HepG2 (cell line): ENCODE results near the gene ATRIP. TPM values are rescaled to one million over a fixed set of nuclear protein-coding genes. Genes with fewer than 3 reads are reported as not detected.
A peak's percentile ranks its signal among the peaks of the same experiment; 100 is the strongest.

Source experiments
- ATAC-seq: fragments of 200-7000 bp; cut with Tn5 transposase; 3 replicates; pipeline ENCODE4 v1.9.1; 2020; ENCODE audit warnings: mild to moderate bottlenecking, moderate library complexity
- BruUV-seq: library from RNA; stranded (reverse); fragments of 400-500 nt; replicated peaks from 2 replicates; lab custom pipeline; 2021; lab: Mats Ljungman, UMichigan
- CTCF ChIA-PET: fragments of 300-600 bp; formaldehyde crosslinking; extraction: SDS; loops from one replicate; lab custom pipeline; 2021; ENCODE audit warnings: low total read pairs, inconsistent platforms, low intra/inter-chr PET ratio; lab: Yijun Ruan, JAX
- POLR2A ChIA-PET: fragments of 350-600 bp; sonication (Branson Sonifier 250); formaldehyde crosslinking; loops from one replicate; lab custom pipeline; 2020; ENCODE audit warnings: antibody characterized with exemption, inconsistent platforms; lab: Yijun Ruan, JAX
- DNase-seq: peaks from one replicate; pipeline ENCODE4 v3.0.0-alpha.2; 2015; ENCODE audit warnings: low spot score
- FAIRE-seq: peaks from 3 replicates; lab custom pipeline; 2011; peaks lifted over from hg19 to GRCh38; lab: Jason Lieb, UNC
- H2AFZ ChIP-seq: one replicate; pipeline ENCODE4 v1.6.1; 2011; ENCODE audit warnings: low read length, inconsistent platforms
- H3K27ac ChIP-seq: fragments of 300-600 bp; 3 replicates; pipeline ENCODE4 v1.8.0; 2011; ENCODE audit warnings: mixed run types, mild to moderate bottlenecking, mixed read lengths, low read length, inconsistent platforms; ENCODE audit not compliant: insufficient read depth; ENCODE audit errors: extremely low read length
- H3K27me3 ChIP-seq, 2 experiments: fragments of 200-600 bp in 1 of 2; 2 replicates in 1 of 2; 3 replicates in 1 of 2; pipeline versions ENCODE4 v1.6.0 to v1.8.0; 2011; ENCODE audit warnings: low read length in 2 of 2, mild to moderate bottlenecking in 2 of 2, moderate library complexity in 2 of 2, inconsistent platforms in 1 of 2; ENCODE audit not compliant: insufficient read depth in 2 of 2, control insufficient read depth in 1 of 2
- H3K36me3 ChIP-seq, 2 experiments: fragments of 200-600 bp in 1 of 2; replicated peaks in 1 of 2; 2 replicates in 1 of 2; 3 replicates in 1 of 2; pipeline versions ENCODE4 v1.5.1 to v1.8.0; 2011; ENCODE audit warnings: low read length in 2 of 2, inconsistent platforms in 1 of 2; ENCODE audit not compliant: insufficient read depth in 2 of 2, control insufficient read depth in 1 of 2
- H3K4me1 ChIP-seq: 2 replicates; pipeline ENCODE4 v1.5.1; 2012; ENCODE audit warnings: low read length, inconsistent platforms; ENCODE audit not compliant: insufficient read depth
- H3K4me2 ChIP-seq: 2 replicates; pipeline ENCODE4 v1.6.0; 2011; ENCODE audit warnings: low read depth, low read length, inconsistent platforms
- H3K4me3 ChIP-seq, 3 experiments: fragments of 200-600 bp in 1 of 3; sonication (generic), shearing (Covaris generic) in 1 of 3; replicated peaks in 1 of 3; 2 replicates each; pipeline ENCODE4 v1.5.1; 2011 to 2016; ENCODE audit warnings: low read length in 3 of 3, inconsistent platforms in 2 of 3, low read depth in 2 of 3, mild to moderate bottlenecking in 2 of 3, control low read depth in 1 of 3, mixed read lengths in 1 of 3; ENCODE audit not compliant: insufficient read depth in 1 of 3
- H3K79me2 ChIP-seq: one replicate; pipeline ENCODE4 v1.6.1; 2011; ENCODE audit warnings: low read length, inconsistent platforms; ENCODE audit not compliant: insufficient read depth
- H3K9ac ChIP-seq: 2 replicates; pipeline ENCODE4 v1.6.0; 2011; ENCODE audit warnings: mild to moderate bottlenecking, low read depth, low read length, inconsistent platforms; ENCODE audit not compliant: insufficient read depth
- H3K9me3 ChIP-seq: 2 replicates; pipeline ENCODE4 v1.5.1; 2012; ENCODE audit warnings: mild to moderate bottlenecking, low read length
- H4K20me1 ChIP-seq: 2 replicates; pipeline ENCODE4 v1.6.0; 2011; ENCODE audit warnings: inconsistent platforms, mild to moderate bottlenecking, low read length, moderate library complexity; ENCODE audit not compliant: insufficient read depth
- AGO2 ChIP-seq: fragments of 200-400 bp; formaldehyde crosslinking; optimal IDR thresholded peaks from 2 replicates; pipeline ENCODE3; 2017; ENCODE audit warnings: mild to moderate bottlenecking, low read depth, low read length, moderate library complexity
- FOXJ3 ChIP-seq: sonication (generic); formaldehyde crosslinking; IDR thresholded peaks from 2 replicates; pipeline ENCODE4 v1.4.0; 2020; ENCODE audit warnings: missing genetic modification reagents, mild to moderate bottlenecking, borderline replicate concordance
- FOXO4 ChIP-seq: sonication (generic); formaldehyde crosslinking; conservative IDR thresholded peaks from 2 replicates; pipeline ENCODE4 v1.8.1; 2023; ENCODE audit warnings: missing genetic modification reagents
- HHEX ChIP-seq: IDR thresholded peaks from 2 replicates; pipeline ENCODE4 v1.6.1; 2016; ENCODE audit warnings: control low read depth
- MED1 ChIP-seq: sonication (generic); formaldehyde crosslinking; IDR thresholded peaks from 2 replicates; pipeline ENCODE4 v1.4.0; 2020; ENCODE audit warnings: missing genetic modification reagents
- POLR2AphosphoS5 ChIP-seq: IDR thresholded peaks from 2 replicates; pipeline ENCODE4 v1.6.1; 2012; ENCODE audit warnings: low read depth, low read length
- POLR2G ChIP-seq: fragments of 200-400 bp; formaldehyde crosslinking; IDR thresholded peaks from 2 replicates; pipeline ENCODE4 v1.6.1; 2018; ENCODE audit warnings: mild to moderate bottlenecking, low read depth, low read length, moderate library complexity
- RBM39 ChIP-seq: fragments of 200-400 bp; formaldehyde crosslinking; IDR thresholded peaks from one replicate; pipeline ENCODE4 v1.6.1; 2018; ENCODE audit warnings: antibody characterized with exemption, mild to moderate bottlenecking, low read depth, low read length; ENCODE audit not compliant: poor library complexity, severe bottlenecking
- RXRB ChIP-seq: IDR thresholded peaks from 2 replicates; pipeline ENCODE4 v1.6.1; 2016; ENCODE audit warnings: borderline replicate concordance, missing genetic modification reagents, missing compliant biosample characterization
- SKI ChIP-seq: fragments of 450-650 bp; IDR thresholded peaks from one replicate; pipeline ENCODE4 v1.6.1; 2018; ENCODE audit warnings: mild to moderate bottlenecking; ENCODE audit not compliant: partially characterized antibody
- SSRP1 ChIP-seq: IDR thresholded peaks from 2 replicates; pipeline ENCODE4 v1.6.1; 2016; ENCODE audit warnings: control low read depth
- YY1 ChIP-seq: IDR thresholded peaks from 2 replicates; pipeline ENCODE4 v1.6.1; 2011; ENCODE audit warnings: low read length, low read depth, moderate library complexity, mild to moderate bottlenecking; ENCODE audit not compliant: insufficient read depth, insufficient replicate concordance
- ZFP36L1 ChIP-seq: sonication (generic); formaldehyde crosslinking; IDR thresholded peaks from 2 replicates; pipeline ENCODE4 v1.8.0; 2022; ENCODE audit warnings: mild to moderate bottlenecking, missing genetic modification reagents, moderate library complexity
- ZFP90 ChIP-seq: sonication (generic); formaldehyde crosslinking; IDR thresholded peaks from 2 replicates; pipeline ENCODE4 v1.8.0; 2022; ENCODE audit warnings: missing genetic modification reagents, mild to moderate bottlenecking, inconsistent platforms, borderline replicate concordance
- ZNF12 ChIP-seq: sonication (generic); formaldehyde crosslinking; IDR thresholded peaks from 2 replicates; pipeline ENCODE4 v1.5.0; 2020; ENCODE audit warnings: missing genetic modification reagents
- ZNF331 ChIP-seq: sonication (generic); formaldehyde crosslinking; IDR thresholded peaks from 2 replicates; pipeline ENCODE4 v1.4.0; 2020; ENCODE audit warnings: missing genetic modification reagents
- ZNF556 ChIP-seq: sonication (generic); formaldehyde crosslinking; IDR thresholded peaks from 2 replicates; pipeline ENCODE4 v1.4.0; 2020; ENCODE audit warnings: mild to moderate bottlenecking, missing genetic modification reagents, borderline replicate concordance
- ZNF770 ChIP-seq: sonication (generic); formaldehyde crosslinking; IDR thresholded peaks from 2 replicates; pipeline ENCODE4 v1.5.0; 2020; ENCODE audit warnings: mild to moderate bottlenecking, missing genetic modification reagents
- WGBS: methylation state at CpG from one replicate; pipeline ENCODE4 v1.1.6; 2017; ENCODE audit warnings: low lambda C conversion rate; 5-methylcytosine and 5-hydroxymethylcytosine counted together
- in situ Hi-C: cut with HindIII; loops from 2 replicates; pipeline ENCODE4 v1.10.0; 2017; ENCODE audit warnings: low pct_unique_long_range_greater_than_20kb; ENCODE audit not compliant: extremely low pct_ligation_motif_present
- intact Hi-C: fragments of 100-400 bp; cut with micrococcal nuclease; formaldehyde crosslinking; loops from one replicate; pipeline ENCODE4 v1.10.0; 2022; ENCODE audit not compliant: unreplicated experiment
- polyA plus RNA-seq, 8 experiments: library from polyadenylated mRNA; depleted of rRNA in 3 of 8; stranded (reverse) in 7 of 8; unstranded in 1 of 8; fragments of >200 nt; fragmentation: Illumina TruSeq in 4 of 8; extraction: Trizol in 4 of 8; gene quantifications; 2 replicates each; pipeline versions ENCODE4 v1.2.1 to v1.2.3, GENCODE V29; 2011 to 2016; ENCODE audit warnings: low read depth in 4 of 8, missing spikeins in 1 of 8, mixed read lengths in 1 of 8; ENCODE audit not compliant: insufficient read depth in 1 of 8
- total RNA-seq, 5 experiments: library from RNA; depleted of rRNA; stranded (reverse); fragments of >200 nt; fragmentation: Illumina TruSeq; extraction: Trizol; gene quantifications; 2 replicates each; pipeline ENCODE4 v1.2.3, GENCODE V29; 2016; ENCODE audit warnings: low read depth in 1 of 5

ATRIP gene
- total and polyA plus RNA-seq, 2 of the 13 experiments (the other 11 are each of a cell fraction or from before 2014, with no cell fraction given): 5.1 to 12.5 TPM

DNA sequence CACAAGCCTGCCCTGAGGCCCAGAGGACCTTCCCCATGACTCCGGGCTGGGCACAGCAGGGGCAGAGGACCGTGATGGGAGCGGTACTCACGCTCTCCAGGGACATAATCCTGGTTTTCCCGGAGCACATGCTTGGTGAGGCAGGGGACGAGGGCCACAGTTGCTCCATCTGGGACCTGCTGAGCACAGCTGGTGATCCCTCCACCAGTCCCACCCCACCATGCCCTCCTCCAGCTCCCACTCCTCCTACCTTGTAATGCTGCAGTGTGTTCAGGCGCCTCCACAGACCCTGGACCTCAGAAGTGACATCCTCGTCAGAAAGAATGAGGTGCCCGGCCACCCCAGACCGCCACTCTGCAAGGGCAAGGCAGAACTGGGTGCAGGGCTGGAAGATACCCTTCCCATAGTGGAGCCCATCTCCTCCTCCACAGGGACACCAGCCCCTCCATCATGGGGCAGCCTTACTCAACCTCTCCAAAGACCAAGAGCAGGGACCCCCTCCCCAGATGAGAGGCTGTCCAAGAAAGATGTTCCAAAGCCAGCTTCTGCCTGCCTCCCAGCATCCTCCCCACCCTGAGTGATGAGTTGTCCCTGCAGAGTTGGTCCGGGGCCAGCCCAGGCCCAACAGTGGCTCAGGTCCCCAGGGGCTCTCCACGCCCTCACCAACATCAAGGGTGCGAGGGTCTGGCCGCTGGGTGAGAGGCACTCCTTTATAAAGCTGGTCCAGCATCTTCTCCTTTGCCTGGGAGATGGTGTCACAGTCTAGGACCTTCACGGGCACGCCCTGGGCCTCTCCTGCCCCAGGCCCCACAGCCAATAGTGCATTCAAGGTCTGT, 36.1 kb upstream of the ATRIP start:
- Histone ChIP-seq H3K79me2 (no peaks in the 10 kb centered on the region), H3K4me3 (no peak overlapping the region), H3K9ac (no peak overlapping the region), H2AFZ (no peak overlapping the region), H3K27ac (no peak overlapping the region), H3K4me2 (no peak overlapping the region), H4K20me1 (peaks cover 16% of the 10 kb centered on the region; the same call in 1 of the 2 replicates), H3K4me1 (no peaks in the 10 kb centered on the region), H3K36me3 (peaks cover 85 to 100% of the 10 kb centered on the region in 2 experiments), H3K27me3 (no peaks in the 10 kb centered on the region), H3K9me3 (no peaks in the 10 kb centered on the region)
- TF ChIP-seq ZNF556 (CRISPR knock-in tag) (no peak), MED1 (CRISPR knock-in tag) (no peak), FOXO4 (no peak), YY1 (no peak), SKI (no peak), HHEX (no peak), ZNF12 (CRISPR knock-in tag) (no peak), SSRP1 (no peak), ZNF770 (no peak), POLR2AphosphoS5 (0 out of 2 replicates have a peak, but pooled peaks have one; percentile 12), POLR2G (peak; percentile 19; the same call in 1 of the 2 replicates), RXRB (CRISPR knock-in tag) (no peak), FOXJ3 (no peak), ZFP90 (CRISPR knock-in tag) (no peak), AGO2 (peak; percentile 79), ZNF331 (CRISPR knock-in tag) (no peak), ZFP36L1 (CRISPR knock-in tag) (no peak), RBM39 (no peak)
- ATAC-seq (no peak), DNase-seq (no peak), FAIRE-seq (no peak)
- ChIA-PET POLR2A (interaction anchor here (1.4 kb wide), 1 partner anchor 18 kb away, joined by 3 read pairs; no protein-coding TSS in a partner anchor), CTCF (no interaction called here)
- intact Hi-C loops (no loop called here), in situ Hi-C loops (no loop called here)
- WGBS: 98% methylated on average over 10 of the region's 16 CpGs
- BruUV-seq: TSS peak; percentile 10
